Nephron (organoid): Measurements from ENCODE around the gene TPM4.

ENCODE experiments used
- H3K27ac Mint-ChIP-seq, 3 experiments: 2 replicates each; pipeline ENCODE4 v1.8.0; 2020; ENCODE audit warnings: mixed read lengths in 3 of 3, mild to moderate bottlenecking in 2 of 3, moderate library complexity in 1 of 3
- H3K27me3 Mint-ChIP-seq: 2 replicates; pipeline ENCODE4 v1.8.0; 2021; ENCODE audit warnings: low read depth, mild to moderate bottlenecking, moderate library complexity, mixed read lengths
- H3K36me3 Mint-ChIP-seq: 2 replicates; pipeline ENCODE4 v1.8.0; 2020; ENCODE audit warnings: low read depth, mixed read lengths
- H3K4me1 Mint-ChIP-seq: 2 replicates; pipeline ENCODE4 v1.8.0; 2020; ENCODE audit warnings: mixed read lengths
- H3K4me3 Mint-ChIP-seq, 3 experiments: 2 replicates each; pipeline ENCODE4 v1.8.0; 2020; ENCODE audit warnings: mild to moderate bottlenecking in 3 of 3, mixed read lengths in 3 of 3, moderate library complexity in 2 of 3
- H3K9me3 Mint-ChIP-seq: 2 replicates; pipeline ENCODE4 v1.8.0; 2020; ENCODE audit warnings: mixed read lengths
- CTCF ChIP-seq, 3 experiments: fragments of 200-600 bp; sonication (generic); IDR thresholded peaks; one replicate each; pipeline ENCODE4 v1.5.0; 2021; ENCODE audit warnings: antibody characterized with exemption in 3 of 3; ENCODE audit not compliant: unreplicated experiment in 3 of 3

TPM4 gene

GRCh38 chr19:16139752-16140151 is 63.5 kb downstream of the TPM4 start:
- no peak overlapping the region for H3K27ac Mint-ChIP-seq

DNA sequence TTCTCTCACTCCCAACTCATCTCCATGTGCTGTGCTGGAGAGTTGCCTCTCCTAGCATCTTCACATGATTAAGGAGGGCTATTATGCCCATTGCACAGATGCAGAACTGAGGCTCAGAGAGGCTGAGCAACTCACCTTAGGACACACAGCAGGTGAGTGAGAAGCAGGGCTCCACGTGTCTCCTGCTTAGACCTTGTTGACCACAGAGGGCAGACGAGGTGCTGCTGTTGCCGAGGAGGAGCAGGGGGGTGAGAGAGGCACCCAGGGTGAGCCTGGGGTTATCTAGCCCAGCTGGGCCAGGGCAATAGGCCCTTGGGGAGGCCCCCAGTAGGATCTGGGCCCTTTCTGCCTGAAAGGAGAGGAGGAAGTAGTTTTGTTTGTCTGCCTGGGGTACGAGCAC is 64.7 kb downstream of the TPM4 start:
- Mint-ChIP-seq H3K27me3 (peaks cover 6% of the 10 kb centered on the region), H3K4me3 (no peak overlapping the region), H3K9me3 (no peaks in the 10 kb centered on the region), H3K36me3 (no peaks in the 10 kb centered on the region), H3K27ac (no peak overlapping the region), H3K4me1 (no peaks in the 10 kb centered on the region)
- no peak for TF ChIP-seq CTCF (IDR thresholded peaks at IDR 0.05; ENCODE audit: unreplicated experiment in 3 of 3)

More at GRCh38 chr19:16139752-16140151, 63.5 kb downstream of the TPM4 start:
- Mint-ChIP-seq H3K27me3 (peaks cover 6% of the 10 kb centered on the region), H3K36me3 (peaks cover 5% of the 10 kb centered on the region), H3K9me3 (no peaks in the 10 kb centered on the region), H3K4me1 (no peaks in the 10 kb centered on the region), H3K4me3 (no peak overlapping the region)
- TF ChIP-seq CTCF (IDR thresholded peaks at IDR 0.05; ENCODE audit: unreplicated experiment in 3 of 3), result no peak

DNA sequence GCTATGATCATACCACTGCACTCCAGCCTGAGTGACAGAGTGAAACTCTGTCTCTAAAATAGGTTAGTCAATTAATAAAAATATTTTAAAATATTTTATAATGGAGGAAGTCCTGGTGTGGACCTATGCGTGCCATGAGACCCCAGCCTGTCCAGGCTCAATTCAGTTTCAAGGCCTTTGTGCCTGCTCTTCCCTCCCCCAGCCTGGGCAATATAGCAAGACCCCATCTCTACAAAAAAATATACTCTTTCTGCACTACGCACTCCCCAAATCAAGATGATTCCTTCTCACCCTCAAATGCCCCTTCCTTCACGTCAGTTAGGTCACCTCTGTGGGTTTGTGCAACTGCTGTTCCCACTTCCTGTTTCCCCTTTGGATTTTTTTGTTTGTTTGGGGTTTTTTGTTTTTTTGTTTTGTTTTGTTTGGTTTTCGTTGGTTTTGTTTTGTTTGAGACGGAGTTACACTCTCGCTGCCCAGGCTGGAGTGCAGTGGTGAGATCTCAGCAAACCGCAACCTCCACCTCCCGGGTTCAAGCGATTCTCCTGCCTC is 65.8 kb downstream of the TPM4 start:
- Mint-ChIP-seq H3K27ac (no peak overlapping the region), H3K4me3 (no peak overlapping the region), H3K4me1 (no peaks in the 10 kb centered on the region), H3K36me3 (no peaks in the 10 kb centered on the region), H3K27me3 (peaks cover 6% of the 10 kb centered on the region), H3K9me3 (no peaks in the 10 kb centered on the region)
- TF ChIP-seq CTCF (IDR thresholded peaks at IDR 0.05; ENCODE audit: unreplicated experiment in 3 of 3), result no peak

DNA sequence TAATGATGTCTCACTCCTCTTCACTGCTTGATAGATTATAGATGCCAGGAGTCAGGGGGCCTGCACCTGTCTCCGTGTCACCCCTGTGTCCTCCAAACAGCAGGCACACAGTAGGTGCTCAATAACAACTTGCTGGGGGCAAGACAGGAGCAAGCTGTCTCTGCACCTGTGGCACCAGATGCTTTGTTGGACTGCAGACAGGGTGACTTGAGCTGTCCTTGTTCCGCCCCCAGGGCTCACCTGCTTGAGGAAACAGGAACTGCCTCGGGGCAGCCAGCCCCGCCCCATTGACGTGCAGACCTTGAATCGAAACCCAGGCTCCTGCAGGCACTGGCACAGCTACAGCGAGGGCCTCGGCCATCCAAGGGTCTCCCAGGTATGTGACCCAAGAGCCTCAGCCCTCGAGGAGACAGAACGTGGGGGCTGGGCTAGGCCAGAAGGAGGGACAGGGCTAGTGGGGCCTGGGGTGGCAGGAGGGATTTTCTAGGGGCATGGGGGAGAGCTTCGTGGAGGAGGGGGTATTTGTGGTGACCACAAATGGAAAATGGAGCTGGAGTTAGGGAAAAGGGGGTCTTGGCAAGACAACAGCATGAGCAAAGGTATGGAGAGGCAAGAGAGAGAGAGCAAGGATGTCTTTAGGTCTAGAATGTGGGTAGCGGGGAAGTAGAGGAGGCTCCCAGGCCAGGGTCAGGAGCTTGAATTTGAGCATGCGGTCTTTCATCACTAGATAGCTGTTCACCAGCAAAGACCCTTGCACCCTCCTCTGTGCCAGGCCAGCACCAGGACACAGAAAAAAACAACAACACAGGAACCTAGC is 67.3 kb downstream of the TPM4 start, which contains the start of gene HSH2D:
Gene HSH2D (plus strand): TSS at position 287 of the 817 bp plus-strand sequence. CDS start 5,066 bp downstream, outside the sequence.
- peaks cover 6% of the 10 kb centered on the region for H3K27me3 Mint-ChIP-seq
- no peak within 1 kb of the TSS for H3K27ac Mint-ChIP-seq
- H3K36me3 Mint-ChIP-seq, result no peaks in the 10 kb centered on the region
- no peaks in the 10 kb centered on the region for H3K4me1 Mint-ChIP-seq
- no peak for TF ChIP-seq CTCF (IDR thresholded peaks at IDR 0.05; ENCODE audit: unreplicated experiment in 3 of 3)
- H3K9me3 Mint-ChIP-seq, result no peaks in the 10 kb centered on the region
- H3K4me3 Mint-ChIP-seq, result no peak within 1 kb of the TSS

- H3K9me3 Mint-ChIP-seq, result no peaks in the 10 kb centered on the region
- no peak for TF ChIP-seq CTCF (IDR thresholded peaks at IDR 0.05; ENCODE audit: unreplicated experiment in 3 of 3)
- no peaks in the 10 kb centered on the region for H3K36me3 Mint-ChIP-seq
- no peaks in the 10 kb centered on the region for H3K4me1 Mint-ChIP-seq
- no peak overlapping the region for H3K4me3 Mint-ChIP-seq
- H3K27me3 Mint-ChIP-seq, result peaks cover 6% of the 10 kb centered on the region
- no peak overlapping the region for H3K27ac Mint-ChIP-seq
These were observed 67.9 kb downstream of the TPM4 start for GRCh38 chr19:16144216-16144581.

DNA sequence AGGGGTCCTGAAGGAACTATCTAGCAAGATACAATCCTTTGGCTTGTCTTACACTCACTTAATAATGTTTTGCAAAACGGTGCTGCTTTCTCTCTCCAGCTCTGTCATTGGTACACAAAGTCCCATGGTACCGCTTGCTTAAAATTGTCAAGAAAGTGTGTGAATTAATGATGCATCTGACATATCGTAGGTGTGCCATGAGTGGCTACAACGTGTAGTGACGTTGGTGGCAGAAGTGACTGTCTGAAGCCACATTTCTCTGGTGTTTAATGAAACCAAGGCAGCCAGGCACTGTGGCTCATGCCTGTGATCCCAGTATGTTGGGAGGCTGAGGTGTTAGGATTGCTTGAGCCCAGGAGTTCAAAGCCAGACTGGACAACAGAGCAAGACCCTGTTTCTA is 69.8 kb downstream of the TPM4 start:
- peaks cover 6% of the 10 kb centered on the region for H3K27me3 Mint-ChIP-seq

More for the DNA sequence above, 69.8 kb downstream of the TPM4 start:
- no peak overlapping the region for H3K4me3 Mint-ChIP-seq
- H3K4me1 Mint-ChIP-seq, result no peaks in the 10 kb centered on the region
- H3K9me3 Mint-ChIP-seq, result no peaks in the 10 kb centered on the region
- no peak for TF ChIP-seq CTCF (IDR thresholded peaks at IDR 0.05; ENCODE audit: unreplicated experiment in 3 of 3)
- no peak overlapping the region for H3K27ac Mint-ChIP-seq
- no peaks in the 10 kb centered on the region for H3K36me3 Mint-ChIP-seq
